Kidney (tissue), 14 donors: ENCODE measurements around the gene ARIH1. TPM values are rescaled to one million over a fixed set of nuclear protein-coding genes. Genes with fewer than 3 reads are reported as not detected.

ENCODE experiments used
- DNase-seq, 5 donors: peaks; one replicate each; pipeline ENCODE4 v3.0.0-alpha.2; 2013 to 2020
- FAIRE-seq: peaks from 2 replicates; lab custom pipeline; 2012; peaks lifted over from hg19 to GRCh38; lab: Jason Lieb, UNC
- H3K27ac ChIP-seq, 2 donors: one replicate each; pipeline ENCODE4 v1.7.0; 2013; ENCODE audit warnings: low read depth in 2 of 2, low read length in 2 of 2, inconsistent platforms in 1 of 2
- H3K27me3 ChIP-seq: one replicate; pipeline ENCODE4 v1.7.1; 2013; ENCODE audit warnings: low read length, inconsistent platforms; ENCODE audit not compliant: control insufficient read depth, insufficient read depth
- H3K36me3 ChIP-seq, 3 donors: one replicate each; pipeline versions ENCODE4 v1.7.0 to v1.7.1; 2013; ENCODE audit warnings: low read length in 3 of 3, control low read depth in 1 of 3, inconsistent platforms in 1 of 3; ENCODE audit not compliant: insufficient read depth in 3 of 3, control insufficient read depth in 2 of 3
- H3K4me1 ChIP-seq, 3 donors: one replicate each; pipeline versions ENCODE4 v1.7.0 to v1.7.1; 2013; ENCODE audit warnings: low read length in 3 of 3, inconsistent platforms in 1 of 3, low read depth in 1 of 3; ENCODE audit not compliant: control insufficient read depth in 2 of 3, insufficient read depth in 2 of 3
- H3K4me3 ChIP-seq, 3 donors: one replicate each; pipeline versions ENCODE4 v1.7.0 to v1.8.1; 2013; ENCODE audit warnings: low read length in 3 of 3, control low read depth in 1 of 3, inconsistent platforms in 1 of 3
- H3K9ac ChIP-seq, 3 donors: one replicate each; pipeline versions ENCODE4 v1.7.0 to v1.7.1; 2013; ENCODE audit warnings: low read length in 3 of 3, control low read depth in 1 of 3, inconsistent platforms in 1 of 3
- H3K9me3 ChIP-seq, 3 donors: one replicate each; pipeline versions ENCODE4 v1.7.0 to v1.7.1; 2013; ENCODE audit warnings: low read length in 3 of 3, control low read depth in 1 of 3, inconsistent platforms in 1 of 3; ENCODE audit not compliant: control insufficient read depth in 2 of 3, insufficient read depth in 1 of 3
- CTCF ChIP-seq: IDR thresholded peaks from 3 replicates; pipeline ENCODE4 v1.5.1; 2012; ENCODE audit warnings: mild to moderate bottlenecking, moderate library complexity, borderline replicate concordance; ENCODE audit not compliant: insufficient read depth; ENCODE audit errors: extremely low read depth
- intact Hi-C: fragments of 100-400 bp; cut with DNase I; formaldehyde crosslinking; loops from one replicate; pipeline ENCODE4 v1.11.1; 2022
- polyA plus RNA-seq: library from polyadenylated mRNA; stranded (reverse); fragments of 350-450 nt; fragmentation: Illumina TruSeq; extraction: RNeasy Lipid Tissue Mini Kit (QIAGEN cat#74804); gene quantifications from one replicate; pipeline ENCODE4 v1.2.3, GENCODE V29; 2014; ENCODE audit warnings: low read depth, low replicate concordance; ENCODE audit not compliant: insufficient read depth
- total RNA-seq: library from RNA; stranded (reverse); fragmentation: NEBNext Ultra II Directional; extraction: Animal tissue kit (Norgen Biotek cat#: 25700); gene quantifications from one replicate; pipeline ENCODE4 v1.2.1, GENCODE V29; 2021
- donor health status: control.
- donor health status: control.
- donor health status: control.
- donor health status: control.
- donor health status: control.
- donor health status: DM: yes; HTN: yes; CAD: no.
- donor health status: Normal renal cell carcinoma (clear cell type).

Gene ARIH1
- total and polyA plus RNA-seq, 2 donors from 2014 or later: 27.4 to 139 TPM

GRCh38 chr15:72509484-72509883 lies 35.4 kb downstream of the ARIH1 start:
- no peak for FAIRE-seq
- no peak for TF ChIP-seq CTCF
- Histone ChIP-seq H3K36me3 (no peaks in the 10 kb centered on the region), H3K4me1 (no peaks in the 10 kb centered on the region), H3K9ac (no peak overlapping the region), H3K4me3 (no peak overlapping the region), H3K27me3 (no peaks in the 10 kb centered on the region), H3K9me3 (no peaks in the 10 kb centered on the region), H3K27ac (no peak overlapping the region)
- DNase-seq: no peak
- intact Hi-C loops: no loop called here

GRCh38 chr15:72511536-72511935 lies 37.4 kb downstream of the ARIH1 start:
- no peak for FAIRE-seq
- no peaks in the 10 kb centered on the region for H3K36me3 ChIP-seq
- no peak for TF ChIP-seq CTCF
- H3K27ac ChIP-seq: no peak overlapping the region
- no peak overlapping the region for H3K4me3 ChIP-seq
- no peak for DNase-seq
- H3K27me3 ChIP-seq: no peaks in the 10 kb centered on the region
- intact Hi-C loops: no loop called here
- no peaks in the 10 kb centered on the region for H3K9me3 ChIP-seq
- H3K4me1 ChIP-seq: peaks cover 0 to under 1% (median 0%) of the 10 kb centered on the region in 3 donors
- H3K9ac ChIP-seq: no peak overlapping the region

- H3K9ac ChIP-seq: no peak overlapping the region
- H3K27me3 ChIP-seq: no peaks in the 10 kb centered on the region
- no peak overlapping the region for H3K27ac ChIP-seq
- H3K9me3 ChIP-seq: no peaks in the 10 kb centered on the region
- DNase-seq (peak in 2 of 5 donors; percentile 18 to 54), FAIRE-seq (no peak)
- H3K4me1 ChIP-seq: peaks cover 0 to 4% (median 0%) of the 10 kb centered on the region in 3 donors
- H3K36me3 ChIP-seq: peaks cover 0 to 2% (median 0%) of the 10 kb centered on the region in 3 donors
- no peak overlapping the region for H3K4me3 ChIP-seq
- TF ChIP-seq CTCF: no peak
- intact Hi-C loops: no loop called here
These were observed 41.7 kb downstream of the ARIH1 start for GRCh38 chr15:72515591-72516389.
